ENCODE data around the gene MXD1. TPM values are rescaled to one million over a fixed set of nuclear protein-coding genes. Genes with fewer than 3 reads are reported as not detected.

Gene MXD1
- total RNA-seq, 1 experiment from 2014 or later: 3.7 TPM

DNA sequence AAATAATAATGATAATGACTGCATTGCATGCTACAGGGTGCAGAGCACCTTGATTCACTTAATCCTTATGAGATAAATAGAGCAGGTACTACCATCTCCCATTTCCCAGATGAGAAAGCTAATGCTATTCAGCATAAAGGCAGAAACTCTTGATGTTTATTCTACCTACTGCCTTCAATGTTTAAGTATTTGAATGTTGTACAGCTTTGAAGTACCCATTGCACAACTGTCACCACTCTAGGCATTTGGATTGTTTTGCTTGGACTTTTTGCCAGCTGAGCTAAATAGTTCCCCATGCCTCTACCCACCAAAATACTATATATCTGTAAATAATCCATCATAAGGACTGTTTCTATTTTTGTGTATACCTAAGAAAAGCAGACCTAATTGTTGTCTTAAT, 7.7 kb upstream of the MXD1 start:
- Histone ChIP-seq H2AK5ac (ENCODE audit: insufficient read length, low read length) (no peak overlapping the region), H2AFZ (ENCODE audit: low read length) (no peak overlapping the region), H2BK120ac (ENCODE audit: low read depth, low read length, poor library complexity, severe bottlenecking) (no peak overlapping the region), H3K27ac (ENCODE audit: insufficient read length, low read depth, low read length) (no peak overlapping the region), H3K79me2 (ENCODE audit: insufficient read depth, low read length) (no peaks in the 10 kb centered on the region), H3K4me2 (ENCODE audit: insufficient read depth, insufficient read length, low read length) (no peak overlapping the region), H3K23ac (ENCODE audit: insufficient read length, low read depth, low read length) (no peak overlapping the region), H4K20me1 (ENCODE audit: control insufficient read depth, insufficient read depth, insufficient read length) (no peaks in the 10 kb centered on the region), H4K8ac (replicated peaks; ENCODE audit: insufficient read length, low read depth, low read length) (no peak overlapping the region), H3K23me2 (ENCODE audit: insufficient read length, low read depth, low read length, poor library complexity, severe bottlenecking) (no peaks in the 10 kb centered on the region), H2BK5ac (ENCODE audit: insufficient read length, low read length) (no peak overlapping the region), H3K18ac (ENCODE audit: insufficient read length, low read depth, low read length) (no peak overlapping the region), H4K91ac (ENCODE audit: insufficient read length, low read depth, low read length) (no peak overlapping the region), H3K9ac (ENCODE audit: extremely low read depth, insufficient read length, low read length) (no peak overlapping the region), H2BK12ac (ENCODE audit: insufficient read length, low read depth, low read length) (no peak overlapping the region), H3K14ac (ENCODE audit: insufficient read depth, low read length) (no peak overlapping the region), H3K4ac (ENCODE audit: low read depth, low read length) (no peak overlapping the region), H3T11ph (ENCODE audit: low read length) (no peak overlapping the region), H3K79me1 (ENCODE audit: insufficient read depth, low read depth, low read length, poor library complexity, severe bottlenecking) (no peaks in the 10 kb centered on the region), H2BK20ac (ENCODE audit: low read depth, low read length, poor library complexity, severe bottlenecking) (no peak overlapping the region), H4K5ac (ENCODE audit: insufficient read length, low read depth, low read length) (no peak overlapping the region), H3K9me3 (ENCODE audit: control insufficient read depth, low read depth, low read length) (no peaks in the 10 kb centered on the region), H3K27me3 (ENCODE audit: insufficient read depth, low read length) (no peaks in the 10 kb centered on the region), H2BK15ac (ENCODE audit: low read depth, low read length) (no peak overlapping the region), H3K4me1 (ENCODE audit: insufficient read depth, low read length) (no peaks in the 10 kb centered on the region), H3K56ac (ENCODE audit: insufficient read length, low read depth, low read length) (no peak overlapping the region)
- no peaks in the 10 kb centered on the region for H3K4me1 Mint-ChIP-seq
- DNase-seq: no peak
- H3K9me3 Mint-ChIP-seq: no peaks in the 10 kb centered on the region
- H3K27ac Mint-ChIP-seq: no peak overlapping the region
- H3K27me3 Mint-ChIP-seq (ENCODE audit: low read depth): no peaks in the 10 kb centered on the region
- H3K36me3 Mint-ChIP-seq (ENCODE audit: insufficient read depth in 1 of 3, low read depth in 3 of 3): peaks cover 12 to 41% (median 33%) of the 10 kb centered on the region in 3 experiments; a peak in 6 of 7 replicates
- H3K4me3 Mint-ChIP-seq: no peak overlapping the region
- TF ChIP-seq, protein P1, sequence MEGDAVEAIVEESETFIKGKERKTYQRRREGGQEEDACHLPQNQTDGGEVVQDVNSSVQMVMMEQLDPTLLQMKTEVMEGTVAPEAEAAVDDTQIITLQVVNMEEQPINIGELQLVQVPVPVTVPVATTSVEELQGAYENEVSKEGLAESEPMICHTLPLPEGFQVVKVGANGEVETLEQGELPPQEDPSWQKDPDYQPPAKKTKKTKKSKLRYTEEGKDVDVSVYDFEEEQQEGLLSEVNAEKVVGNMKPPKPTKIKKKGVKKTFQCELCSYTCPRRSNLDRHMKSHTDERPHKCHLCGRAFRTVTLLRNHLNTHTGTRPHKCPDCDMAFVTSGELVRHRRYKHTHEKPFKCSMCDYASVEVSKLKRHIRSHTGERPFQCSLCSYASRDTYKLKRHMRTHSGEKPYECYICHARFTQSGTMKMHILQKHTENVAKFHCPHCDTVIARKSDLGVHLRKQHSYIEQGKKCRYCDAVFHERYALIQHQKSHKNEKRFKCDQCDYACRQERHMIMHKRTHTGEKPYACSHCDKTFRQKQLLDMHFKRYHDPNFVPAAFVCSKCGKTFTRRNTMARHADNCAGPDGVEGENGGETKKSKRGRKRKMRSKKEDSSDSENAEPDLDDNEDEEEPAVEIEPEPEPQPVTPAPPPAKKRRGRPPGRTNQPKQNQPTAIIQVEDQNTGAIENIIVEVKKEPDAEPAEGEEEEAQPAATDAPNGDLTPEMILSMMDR (conservative IDR thresholded peaks at IDR 0.05): no peak

Data from H9 (cell line).